HCT116 (cell line): ENCODE results near the gene ZSWIM3. TPM values are rescaled to one million over a fixed set of nuclear protein-coding genes. Genes with fewer than 3 reads are reported as not detected.
"Not testable (repeated sequence)": the region's sequence is repeated elsewhere in the genome, so short reads cannot be mapped to it uniquely, and the experiment has no call there.

Experiments
- ATAC-seq: fragments of 200-7000 bp; cut with Tn5 transposase; 2 replicates; pipeline ENCODE4 v1.9.1; 2020; ENCODE audit warnings: mild to moderate bottlenecking, moderate library complexity
- BruUV-seq: library from RNA; stranded (reverse); fragments of 400-500 nt; replicated peaks from 2 replicates; lab custom pipeline; 2021; lab: Mats Ljungman, UMichigan
- CTCF ChIA-PET: fragments of 300-600 bp; sonication (Branson Sonifier 250); formaldehyde crosslinking; loops from one replicate; lab custom pipeline; 2021; ENCODE audit warnings: antibody characterized with exemption; lab: Charles Lee
- POLR2A ChIA-PET: fragments of 300-600, 350-600 bp; sonication (Branson Sonifier 250); formaldehyde crosslinking; loops from one replicate; lab custom pipeline; 2021; ENCODE audit warnings: antibody characterized with exemption; lab: Charles Lee
- RAD21 ChIA-PET, 2 experiments: fragments of 300-600 bp; sonication (Branson Sonifier 250); formaldehyde crosslinking; loops; one replicate each; lab custom pipeline; 2023; ENCODE audit warnings: low total read pairs in 2 of 2; ENCODE audit not compliant: uncharacterized antibody in 2 of 2, unreplicated experiment in 2 of 2, low non-redundant PET in 1 of 2; lab: Charles Lee
- DNase-seq: peaks from one replicate; pipeline ENCODE4 v3.0.0-alpha.2; 2010; ENCODE audit warnings: low read depth, low spot score
- H2AFZ ChIP-seq: fragments of 200-600 bp; shearing (Covaris generic), sonication (generic); 2 replicates; pipeline ENCODE4 v1.6.1; 2017; ENCODE audit warnings: low read depth, mixed run types, mixed read lengths, antibody characterized with exemption, low read length; ENCODE audit not compliant: poor library complexity, severe bottlenecking
- H3K27ac ChIP-seq: 2 replicates; pipeline ENCODE4 v1.5.1; 2012; ENCODE audit warnings: low read depth, low read length
- H3K27me3 ChIP-seq: fragments of 200-600 bp; sonication (generic); 2 replicates; pipeline ENCODE4 v1.6.1; 2016; ENCODE audit warnings: mixed run types, low read length, mixed read lengths; ENCODE audit not compliant: insufficient read depth
- H3K36me3 ChIP-seq, 2 experiments: fragments of 200-500 bp in 1 of 2; fragments of 200-600 bp in 1 of 2; sonication (Bioruptor generic) in 1 of 2; sonication (generic) in 1 of 2; 2 replicates each; pipeline versions ENCODE4 v1.5.1 to v1.6.1; 2014 to 2016; ENCODE audit warnings: low read length in 2 of 2, inconsistent platforms in 1 of 2, mixed read lengths in 1 of 2, mixed run types in 1 of 2; ENCODE audit not compliant: insufficient read depth in 2 of 2, control insufficient read depth in 1 of 2
- H3K4me1 ChIP-seq, 2 experiments: fragments of 200-600 bp in 1 of 2; sonication (generic) in 1 of 2; 2 replicates each; pipeline versions ENCODE4 v1.5.1 to v1.6.1; 2012 to 2017; ENCODE audit warnings: low read length in 2 of 2, inconsistent platforms in 1 of 2, mild to moderate bottlenecking in 1 of 2, mixed read lengths in 1 of 2, mixed run types in 1 of 2, moderate library complexity in 1 of 2; ENCODE audit not compliant: insufficient read depth in 2 of 2, control insufficient read depth in 1 of 2
- H3K4me2 ChIP-seq: fragments of 200-600 bp; sonication (generic); 2 replicates; pipeline ENCODE4 v1.6.1; 2017; ENCODE audit warnings: mixed run types, low read length, mixed read lengths
- H3K4me3 ChIP-seq, 2 experiments: fragments of 200-600 bp in 1 of 2; sonication (generic) in 1 of 2; replicated peaks in 1 of 2; 2 replicates each; pipeline ENCODE4 v1.5.1; 2011 to 2016; ENCODE audit warnings: low read length in 2 of 2, control low read depth in 1 of 2, low read depth in 1 of 2, mild to moderate bottlenecking in 1 of 2, mixed read lengths in 1 of 2, mixed run types in 1 of 2
- H3K79me2 ChIP-seq: fragments of 200-600 bp; sonication (generic); 2 replicates; pipeline ENCODE4 v1.6.1; 2017; ENCODE audit warnings: mild to moderate bottlenecking, mixed run types, low read length, moderate library complexity, mixed read lengths; ENCODE audit not compliant: insufficient read depth
- H3K9ac ChIP-seq: fragments of 200-600 bp; sonication (generic); 2 replicates; pipeline ENCODE4 v1.6.1; 2016; ENCODE audit warnings: low read length, mixed read lengths
- H3K9me2 ChIP-seq: fragments of 200-600 bp; sonication (generic), shearing (Covaris generic); 2 replicates; pipeline ENCODE4 v1.6.1; 2017; ENCODE audit warnings: mixed run types, mild to moderate bottlenecking, moderate library complexity; ENCODE audit not compliant: insufficient read depth
- H3K9me3 ChIP-seq, 2 experiments: fragments of 200-500 bp in 1 of 2; fragments of 200-600 bp in 1 of 2; sonication (Bioruptor generic) in 1 of 2; sonication (generic) in 1 of 2; 2 replicates each; pipeline ENCODE4 v1.6.1; 2014 to 2017; ENCODE audit warnings: low read length in 2 of 2, mixed read lengths in 2 of 2, inconsistent platforms in 1 of 2, low read depth in 1 of 2, mild to moderate bottlenecking in 1 of 2, mixed run types in 1 of 2, moderate library complexity in 1 of 2; ENCODE audit not compliant: control insufficient read depth in 1 of 2, insufficient read depth in 1 of 2
- H4K20me1 ChIP-seq: fragments of 200-600 bp; sonication (generic), shearing (Covaris generic); 2 replicates; pipeline ENCODE4 v1.6.1; 2017; ENCODE audit warnings: mixed run types, mild to moderate bottlenecking, moderate library complexity; ENCODE audit not compliant: insufficient read depth
- CEBPB ChIP-seq: IDR thresholded peaks from 2 replicates; pipeline ENCODE4 v1.6.1; 2012; ENCODE audit warnings: low read depth
- EGR1 ChIP-seq: IDR thresholded peaks from 2 replicates; pipeline ENCODE4 v1.6.1; 2012; ENCODE audit warnings: low read depth
- ELF1 ChIP-seq: IDR thresholded peaks from 2 replicates; pipeline ENCODE4 v1.6.1; 2012; ENCODE audit warnings: low read depth, borderline replicate concordance
- EZH2 ChIP-seq: fragments of 200-600 bp; sonication (generic); IDR thresholded peaks from 2 replicates; pipeline ENCODE4 v1.6.1; 2017; ENCODE audit warnings: antibody characterized with exemption, mixed run types
- FOSL1 ChIP-seq: IDR thresholded peaks from 2 replicates; pipeline ENCODE4 v1.6.1; 2012; ENCODE audit warnings: low read depth
- JUND ChIP-seq: IDR thresholded peaks from 2 replicates; pipeline ENCODE4 v1.6.1; 2012
- POLR2A ChIP-seq: IDR thresholded peaks from 2 replicates; pipeline ENCODE4 v1.7.0; 2011; ENCODE audit warnings: borderline replicate concordance; ENCODE audit not compliant: insufficient read depth, insufficient read length; ENCODE audit errors: extremely low read depth
- POLR2AphosphoS5 ChIP-seq: IDR thresholded peaks from 2 replicates; pipeline ENCODE4 v1.6.1; 2011; ENCODE audit warnings: mild to moderate bottlenecking, low read depth, low read length, moderate library complexity
- RAD21 ChIP-seq: IDR thresholded peaks from 2 replicates; pipeline ENCODE4 v1.6.1; 2012; ENCODE audit warnings: low read depth, mild to moderate bottlenecking
- SP1 ChIP-seq: IDR thresholded peaks from 2 replicates; pipeline ENCODE4 v1.6.1; 2012; ENCODE audit warnings: low read depth
- SRF ChIP-seq: IDR thresholded peaks from 2 replicates; pipeline ENCODE4 v1.6.1; 2012; ENCODE audit warnings: low read depth
- TCF7L2 ChIP-seq: IDR thresholded peaks from 2 replicates; pipeline ENCODE4 v1.7.0; 2011; ENCODE audit warnings: borderline replicate concordance, inconsistent platforms; ENCODE audit not compliant: insufficient read depth, insufficient read length; ENCODE audit errors: extremely low read depth
- YY1 ChIP-seq: IDR thresholded peaks from 2 replicates; pipeline ENCODE4 v1.6.1; 2011; ENCODE audit warnings: low read length, low read depth, moderate library complexity, mild to moderate bottlenecking; ENCODE audit not compliant: insufficient replicate concordance; ENCODE audit errors: extremely low read depth
- ZNF274 ChIP-seq: fragments of 200-500 bp; sonication (Bioruptor generic); IDR thresholded peaks from 2 replicates; pipeline ENCODE4 v1.6.1; 2014; ENCODE audit warnings: mild to moderate bottlenecking, low read depth, low read length, inconsistent platforms
- intact Hi-C: fragments of 100-400 bp; cut with micrococcal nuclease; formaldehyde crosslinking; loops from 2 replicates; pipeline ENCODE4 v1.10.0; 2022
- total RNA-seq: library from RNA; stranded (reverse); gene quantifications from one replicate; pipeline ENCODE4 v1.2.1, GENCODE V29; 2021; ENCODE audit not compliant: unreplicated experiment
- TF ChIP-seq, protein P1 (sequence below): IDR thresholded peaks from 2 replicates; pipeline ENCODE4 v1.6.1; 2012
- TF ChIP-seq, protein P2 (sequence below): IDR thresholded peaks from 2 replicates; pipeline ENCODE4 v1.6.1; 2012; ENCODE audit warnings: low read depth
- TF ChIP-seq, protein P3 (sequence below), 3 experiments: fragments of 200-600 bp in 1 of 3; sonication (generic) in 1 of 3; IDR thresholded peaks in 2 of 3; conservative IDR thresholded peaks in 1 of 3; 2 replicates each; pipeline ENCODE4 v1.5.1; 2012 to 2017; ENCODE audit warnings: low read depth in 2 of 3, low read length in 2 of 3, antibody characterized with exemption in 1 of 3, borderline replicate concordance in 1 of 3, control low read depth in 1 of 3, mild to moderate bottlenecking in 1 of 3, mixed read lengths in 1 of 3, mixed run types in 1 of 3, moderate library complexity in 1 of 3; ENCODE audit not compliant: insufficient read depth in 1 of 3

Gene ZSWIM3
- total RNA-seq, 1 experiment from 2014 or later = 1.8 TPM

DNA sequence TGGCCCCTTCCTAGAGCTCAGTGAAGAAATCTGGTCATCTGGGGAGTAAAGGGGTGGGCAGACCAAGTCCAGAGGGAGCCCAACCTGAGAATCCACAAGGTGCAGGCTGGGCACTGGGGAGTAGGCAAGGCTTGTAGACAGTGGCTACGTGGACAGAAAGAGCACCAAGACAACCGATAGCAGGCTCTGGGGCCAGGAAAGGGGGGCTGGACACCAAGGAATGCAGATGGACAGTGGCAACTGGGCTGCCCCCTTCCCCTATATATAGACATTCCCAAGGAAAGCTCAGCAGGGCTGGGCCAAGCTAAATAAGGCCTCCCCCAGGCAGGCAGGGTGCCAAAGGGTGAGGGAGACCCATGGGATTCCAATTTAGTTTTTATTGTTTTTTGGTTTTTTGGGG is 28.8 kb upstream of the ZSWIM3 start:
- TF ChIP-seq SP1 = no peak
- TF ChIP-seq SRF = no peak
- TF ChIP-seq, protein P1, sequence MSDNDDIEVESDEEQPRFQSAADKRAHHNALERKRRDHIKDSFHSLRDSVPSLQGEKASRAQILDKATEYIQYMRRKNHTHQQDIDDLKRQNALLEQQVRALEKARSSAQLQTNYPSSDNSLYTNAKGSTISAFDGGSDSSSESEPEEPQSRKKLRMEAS = no peak
- TF ChIP-seq ZNF274 = no peak
- no peak for TF ChIP-seq EGR1
- no peak for TF ChIP-seq ELF1
- no peak for TF ChIP-seq YY1
- TF ChIP-seq, protein P2, sequence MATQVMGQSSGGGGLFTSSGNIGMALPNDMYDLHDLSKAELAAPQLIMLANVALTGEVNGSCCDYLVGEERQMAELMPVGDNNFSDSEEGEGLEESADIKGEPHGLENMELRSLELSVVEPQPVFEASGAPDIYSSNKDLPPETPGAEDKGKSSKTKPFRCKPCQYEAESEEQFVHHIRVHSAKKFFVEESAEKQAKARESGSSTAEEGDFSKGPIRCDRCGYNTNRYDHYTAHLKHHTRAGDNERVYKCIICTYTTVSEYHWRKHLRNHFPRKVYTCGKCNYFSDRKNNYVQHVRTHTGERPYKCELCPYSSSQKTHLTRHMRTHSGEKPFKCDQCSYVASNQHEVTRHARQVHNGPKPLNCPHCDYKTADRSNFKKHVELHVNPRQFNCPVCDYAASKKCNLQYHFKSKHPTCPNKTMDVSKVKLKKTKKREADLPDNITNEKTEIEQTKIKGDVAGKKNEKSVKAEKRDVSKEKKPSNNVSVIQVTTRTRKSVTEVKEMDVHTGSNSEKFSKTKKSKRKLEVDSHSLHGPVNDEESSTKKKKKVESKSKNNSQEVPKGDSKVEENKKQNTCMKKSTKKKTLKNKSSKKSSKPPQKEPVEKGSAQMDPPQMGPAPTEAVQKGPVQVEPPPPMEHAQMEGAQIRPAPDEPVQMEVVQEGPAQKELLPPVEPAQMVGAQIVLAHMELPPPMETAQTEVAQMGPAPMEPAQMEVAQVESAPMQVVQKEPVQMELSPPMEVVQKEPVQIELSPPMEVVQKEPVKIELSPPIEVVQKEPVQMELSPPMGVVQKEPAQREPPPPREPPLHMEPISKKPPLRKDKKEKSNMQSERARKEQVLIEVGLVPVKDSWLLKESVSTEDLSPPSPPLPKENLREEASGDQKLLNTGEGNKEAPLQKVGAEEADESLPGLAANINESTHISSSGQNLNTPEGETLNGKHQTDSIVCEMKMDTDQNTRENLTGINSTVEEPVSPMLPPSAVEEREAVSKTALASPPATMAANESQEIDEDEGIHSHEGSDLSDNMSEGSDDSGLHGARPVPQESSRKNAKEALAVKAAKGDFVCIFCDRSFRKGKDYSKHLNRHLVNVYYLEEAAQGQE = no peak
- TF ChIP-seq FOSL1 = no peak
- TF ChIP-seq, protein P3, sequence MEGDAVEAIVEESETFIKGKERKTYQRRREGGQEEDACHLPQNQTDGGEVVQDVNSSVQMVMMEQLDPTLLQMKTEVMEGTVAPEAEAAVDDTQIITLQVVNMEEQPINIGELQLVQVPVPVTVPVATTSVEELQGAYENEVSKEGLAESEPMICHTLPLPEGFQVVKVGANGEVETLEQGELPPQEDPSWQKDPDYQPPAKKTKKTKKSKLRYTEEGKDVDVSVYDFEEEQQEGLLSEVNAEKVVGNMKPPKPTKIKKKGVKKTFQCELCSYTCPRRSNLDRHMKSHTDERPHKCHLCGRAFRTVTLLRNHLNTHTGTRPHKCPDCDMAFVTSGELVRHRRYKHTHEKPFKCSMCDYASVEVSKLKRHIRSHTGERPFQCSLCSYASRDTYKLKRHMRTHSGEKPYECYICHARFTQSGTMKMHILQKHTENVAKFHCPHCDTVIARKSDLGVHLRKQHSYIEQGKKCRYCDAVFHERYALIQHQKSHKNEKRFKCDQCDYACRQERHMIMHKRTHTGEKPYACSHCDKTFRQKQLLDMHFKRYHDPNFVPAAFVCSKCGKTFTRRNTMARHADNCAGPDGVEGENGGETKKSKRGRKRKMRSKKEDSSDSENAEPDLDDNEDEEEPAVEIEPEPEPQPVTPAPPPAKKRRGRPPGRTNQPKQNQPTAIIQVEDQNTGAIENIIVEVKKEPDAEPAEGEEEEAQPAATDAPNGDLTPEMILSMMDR (IDR thresholded peaks at IDR 0.05 in 2 of 3, conservative IDR thresholded peaks at IDR 0.05 in 1 of 3; ENCODE audit: borderline replicate concordance in 1 of 3, insufficient read depth in 1 of 3, low read depth in 2 of 3, low read length in 2 of 3) = no peak
- TF ChIP-seq JUND = no peak
- TF ChIP-seq POLR2AphosphoS5 = no peak
- TF ChIP-seq POLR2A = no peak
- TF ChIP-seq TCF7L2 = no peak
- TF ChIP-seq EZH2 = no peak
- no peak for TF ChIP-seq RAD21
- TF ChIP-seq CEBPB = no peak
- H4K20me1 ChIP-seq = no peaks in the 10 kb centered on the region
- DNase-seq = no peak
- H3K36me3 ChIP-seq = no peaks in the 10 kb centered on the region
- no peak for ATAC-seq
- no peaks in the 10 kb centered on the region for H3K9me2 ChIP-seq
- CTCF ChIA-PET = no interaction called here
- no peak overlapping the region for H3K9ac ChIP-seq
- no peak overlapping the region for H3K4me3 ChIP-seq
- peaks cover 15 to 20% of the 10 kb centered on the region in 2 experiments; a peak in 3 of 4 replicates for H3K4me1 ChIP-seq
- no peaks in the 10 kb centered on the region for H3K27me3 ChIP-seq
- no TSS peak for BruUV-seq
- RAD21 ChIA-PET = no interaction called here
- POLR2A ChIA-PET = no interaction called here
- no peaks in the 10 kb centered on the region for H3K79me2 ChIP-seq
- H3K9me3 ChIP-seq = no peaks in the 10 kb centered on the region
- H2AFZ ChIP-seq = no peak overlapping the region
- H3K4me2 ChIP-seq = no peak overlapping the region
- no peak overlapping the region for H3K27ac ChIP-seq
- intact Hi-C loops = no loop called here

DNA sequence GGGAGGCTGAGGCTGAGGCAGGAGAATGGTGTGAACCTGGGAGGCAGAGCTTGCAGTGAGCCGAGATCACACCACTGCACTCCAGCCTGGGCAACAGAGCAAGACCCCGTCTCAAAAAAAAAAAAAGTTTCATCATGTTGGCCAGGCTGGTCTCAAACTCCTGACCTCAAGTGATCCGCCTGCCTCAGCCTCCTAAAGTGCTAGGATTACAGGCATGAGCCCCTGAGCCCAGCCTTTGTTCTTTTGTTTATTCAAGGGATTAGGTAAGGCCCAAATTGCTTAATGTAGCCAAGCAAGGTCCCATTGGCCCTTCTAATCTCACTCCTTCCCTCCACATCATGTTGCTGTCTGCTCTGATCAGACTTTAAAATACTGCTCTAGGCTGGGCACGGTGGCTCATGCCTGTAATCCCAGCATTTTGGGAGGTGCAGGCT is 27.7 kb upstream of the ZSWIM3 start:
- H3K79me2 ChIP-seq, H3K27me3 ChIP-seq, H3K36me3 ChIP-seq, H4K20me1 ChIP-seq, H3K4me2 ChIP-seq, BruUV-seq, ATAC-seq, H3K9ac ChIP-seq, H3K27ac ChIP-seq, H3K9me3 ChIP-seq, H2AFZ ChIP-seq, H3K9me2 ChIP-seq, CTCF ChIA-PET, DNase-seq, H3K4me3 ChIP-seq, POLR2A ChIA-PET: not testable (repeated sequence)
- RAD21 ChIA-PET = interaction anchor here in 1 of 2 experiments (0.7 kb wide), 1 partner anchor 413 kb away, joined by 4 read pairs; no protein-coding TSS in a partner anchor
- H3K4me1 ChIP-seq = peaks cover 19 to 30% of the 10 kb centered on the region in 2 experiments; a peak in 3 of 4 replicates
- intact Hi-C loops = loop anchor here (10.0 kb wide), 1 partner anchor 105 kb away; the partner anchor contains the start of gene PCIF1
